VCaP (cell line): Measurements from ENCODE around the gene COX7B2.

ENCODE experiments used
- H3K27ac ChIP-seq: fragments of 450-650 bp; 2 replicates; pipeline ENCODE4 v1.5.1; 2017
- TF ChIP-seq, protein P1 (sequence below): fragments of 450-650 bp; conservative IDR thresholded peaks from 2 replicates; pipeline ENCODE4 v1.5.1; 2017; ENCODE audit warnings: mild to moderate bottlenecking, moderate library complexity

The COX7B2 gene

GRCh38 chr4:46819095-46819494, 90.0 kb downstream of the COX7B2 start:
- TF ChIP-seq, protein P1, sequence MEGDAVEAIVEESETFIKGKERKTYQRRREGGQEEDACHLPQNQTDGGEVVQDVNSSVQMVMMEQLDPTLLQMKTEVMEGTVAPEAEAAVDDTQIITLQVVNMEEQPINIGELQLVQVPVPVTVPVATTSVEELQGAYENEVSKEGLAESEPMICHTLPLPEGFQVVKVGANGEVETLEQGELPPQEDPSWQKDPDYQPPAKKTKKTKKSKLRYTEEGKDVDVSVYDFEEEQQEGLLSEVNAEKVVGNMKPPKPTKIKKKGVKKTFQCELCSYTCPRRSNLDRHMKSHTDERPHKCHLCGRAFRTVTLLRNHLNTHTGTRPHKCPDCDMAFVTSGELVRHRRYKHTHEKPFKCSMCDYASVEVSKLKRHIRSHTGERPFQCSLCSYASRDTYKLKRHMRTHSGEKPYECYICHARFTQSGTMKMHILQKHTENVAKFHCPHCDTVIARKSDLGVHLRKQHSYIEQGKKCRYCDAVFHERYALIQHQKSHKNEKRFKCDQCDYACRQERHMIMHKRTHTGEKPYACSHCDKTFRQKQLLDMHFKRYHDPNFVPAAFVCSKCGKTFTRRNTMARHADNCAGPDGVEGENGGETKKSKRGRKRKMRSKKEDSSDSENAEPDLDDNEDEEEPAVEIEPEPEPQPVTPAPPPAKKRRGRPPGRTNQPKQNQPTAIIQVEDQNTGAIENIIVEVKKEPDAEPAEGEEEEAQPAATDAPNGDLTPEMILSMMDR, result no peak
- H3K27ac ChIP-seq, result no peak overlapping the region

- TF ChIP-seq, protein P1, result no peak
- H3K27ac ChIP-seq, result no peak overlapping the region
Observed at GRCh38 chr4:46818604-46819003, 90.4 kb downstream of the COX7B2 start.

GRCh38 chr4:46817806-46818205, 91.2 kb downstream of the COX7B2 start:
- TF ChIP-seq, protein P1, result no peak
- H3K27ac ChIP-seq, result no peak overlapping the region

GRCh38 chr4:46804781-46805413, 104.1 kb downstream of the COX7B2 start:
- no peak overlapping the region for H3K27ac ChIP-seq
- TF ChIP-seq, protein P1, result no peak

DNA sequence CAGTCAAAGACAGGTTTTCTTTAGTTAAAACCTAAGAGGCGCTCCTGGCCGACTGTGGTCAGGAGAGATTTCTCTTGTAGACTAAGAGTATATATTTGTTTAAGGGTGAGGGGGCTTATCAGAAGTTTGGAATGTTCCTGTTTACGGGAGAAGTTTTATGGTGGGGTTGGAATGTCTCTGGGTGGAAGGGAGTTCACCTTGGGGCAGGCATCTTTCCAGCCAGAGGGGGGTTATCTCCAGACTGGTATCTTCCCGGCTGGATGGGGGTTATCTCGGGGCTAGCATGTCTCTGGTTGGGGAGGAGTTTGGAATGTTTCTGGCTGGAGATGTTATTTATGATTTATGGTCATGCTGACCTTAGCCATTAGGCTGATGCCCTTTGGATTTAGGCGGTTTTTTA, 116.0 kb downstream of the COX7B2 start:
- TF ChIP-seq, protein P1, result no peak

GRCh38 chr4:46781434-46782092, 127.5 kb downstream of the COX7B2 start:
- H3K27ac ChIP-seq, result no peak overlapping the region

More for the DNA sequence above, 116.0 kb downstream of the COX7B2 start:
- no peak overlapping the region for H3K27ac ChIP-seq

DNA sequence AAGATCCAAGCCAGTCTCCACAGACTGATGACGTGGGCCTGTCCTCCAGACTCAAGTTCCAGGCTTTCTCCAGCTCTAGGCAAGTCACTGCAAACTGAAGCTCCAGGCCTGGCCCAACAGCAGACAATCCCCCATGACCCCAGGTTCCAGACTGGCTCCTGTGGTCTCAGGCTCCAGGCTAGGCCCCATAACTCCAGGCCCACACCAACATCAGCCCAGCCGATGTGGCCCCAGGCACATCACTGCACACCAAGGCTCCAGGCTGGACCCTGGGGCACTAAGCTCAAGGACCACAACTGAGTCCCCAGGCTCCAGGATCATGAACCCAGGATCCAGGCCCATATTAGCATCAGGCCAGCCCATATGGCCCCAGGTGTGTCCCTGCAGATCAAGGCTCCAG, 143.6 kb downstream of the COX7B2 start:
- H3K27ac ChIP-seq, result no peak overlapping the region
- TF ChIP-seq, protein P1, result no peak

More at GRCh38 chr4:46781434-46782092, 127.5 kb downstream of the COX7B2 start:
- TF ChIP-seq, protein P1, result no peak
